ENCODE measurements around the gene REV1.
"Not testable (repeated sequence)": the region's sequence is repeated elsewhere in the genome, so short reads cannot be mapped to it uniquely, and the experiment has no call there.

REV1 gene

GRCh38 chr2:99476629-99477028 lies 13.2 kb downstream of the REV1 start:
- H3K4me3 ChIP-seq (ENCODE audit: low read depth, low read length) = no peak overlapping the region
- TF ChIP-seq CTCF (IDR thresholded peaks at IDR 0.05; ENCODE audit: borderline replicate concordance, insufficient read depth, low read depth, low read length) = no peak

DNA sequence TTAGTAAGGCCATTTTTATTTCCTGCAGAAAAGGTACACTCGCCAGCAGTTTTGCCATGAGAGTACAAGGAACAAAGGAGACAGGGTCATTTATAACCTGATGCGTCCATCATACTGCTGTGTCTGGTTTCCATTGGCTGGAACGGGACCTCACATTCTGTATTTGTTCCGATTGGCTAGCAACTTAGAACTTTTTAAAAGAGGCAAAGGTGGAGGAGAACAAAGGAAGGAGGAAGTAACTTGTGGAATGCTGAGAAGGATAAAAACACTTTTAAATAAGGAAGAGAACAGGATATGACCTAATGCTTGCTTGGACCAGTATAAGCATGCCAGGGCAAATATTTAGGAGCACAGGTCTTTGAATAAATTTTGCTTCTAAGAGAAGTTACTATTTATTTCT lies 14.7 kb downstream of the REV1 start:
- not testable (repeated sequence) for H3K4me3 ChIP-seq (ENCODE audit: low read depth, low read length)

DNA sequence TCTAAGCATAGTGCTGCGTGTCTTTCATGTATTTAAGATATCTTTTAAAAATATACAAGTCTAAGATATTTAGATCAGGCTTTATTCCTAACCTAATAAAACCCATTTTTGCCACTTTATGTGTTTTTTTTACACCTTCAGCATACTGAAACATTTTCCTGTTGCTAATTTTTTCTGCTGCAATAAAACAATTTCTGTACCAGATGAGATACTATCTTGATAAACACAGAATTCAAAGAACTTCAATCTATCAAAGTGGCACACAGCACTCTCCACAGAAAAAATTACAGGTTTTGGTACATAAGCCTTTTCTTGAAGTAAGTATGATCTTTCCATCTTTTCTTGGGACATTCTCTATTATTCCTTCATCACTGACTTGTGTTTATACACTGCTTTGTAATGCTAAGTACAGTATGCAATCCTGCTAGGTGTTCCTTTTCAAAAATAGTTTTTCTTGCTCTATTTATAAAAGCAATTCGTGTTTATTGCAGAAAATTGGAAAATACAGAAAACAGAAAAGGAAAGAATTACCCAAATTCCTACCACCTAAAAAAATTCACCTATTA lies 16.2 kb downstream of the REV1 start:
- TF ChIP-seq CTCF (IDR thresholded peaks at IDR 0.05; ENCODE audit: borderline replicate concordance, insufficient read depth, low read depth, low read length) = no peak
- no peak overlapping the region for H3K4me3 ChIP-seq (ENCODE audit: low read depth, low read length)

- H3K4me3 ChIP-seq (ENCODE audit: low read depth, low read length) = no peak overlapping the region
- no peak for TF ChIP-seq CTCF (IDR thresholded peaks at IDR 0.05; ENCODE audit: borderline replicate concordance, insufficient read depth, low read depth, low read length)
Observed at GRCh38 chr2:99472600-99472960, 17.2 kb downstream of the REV1 start.

DNA sequence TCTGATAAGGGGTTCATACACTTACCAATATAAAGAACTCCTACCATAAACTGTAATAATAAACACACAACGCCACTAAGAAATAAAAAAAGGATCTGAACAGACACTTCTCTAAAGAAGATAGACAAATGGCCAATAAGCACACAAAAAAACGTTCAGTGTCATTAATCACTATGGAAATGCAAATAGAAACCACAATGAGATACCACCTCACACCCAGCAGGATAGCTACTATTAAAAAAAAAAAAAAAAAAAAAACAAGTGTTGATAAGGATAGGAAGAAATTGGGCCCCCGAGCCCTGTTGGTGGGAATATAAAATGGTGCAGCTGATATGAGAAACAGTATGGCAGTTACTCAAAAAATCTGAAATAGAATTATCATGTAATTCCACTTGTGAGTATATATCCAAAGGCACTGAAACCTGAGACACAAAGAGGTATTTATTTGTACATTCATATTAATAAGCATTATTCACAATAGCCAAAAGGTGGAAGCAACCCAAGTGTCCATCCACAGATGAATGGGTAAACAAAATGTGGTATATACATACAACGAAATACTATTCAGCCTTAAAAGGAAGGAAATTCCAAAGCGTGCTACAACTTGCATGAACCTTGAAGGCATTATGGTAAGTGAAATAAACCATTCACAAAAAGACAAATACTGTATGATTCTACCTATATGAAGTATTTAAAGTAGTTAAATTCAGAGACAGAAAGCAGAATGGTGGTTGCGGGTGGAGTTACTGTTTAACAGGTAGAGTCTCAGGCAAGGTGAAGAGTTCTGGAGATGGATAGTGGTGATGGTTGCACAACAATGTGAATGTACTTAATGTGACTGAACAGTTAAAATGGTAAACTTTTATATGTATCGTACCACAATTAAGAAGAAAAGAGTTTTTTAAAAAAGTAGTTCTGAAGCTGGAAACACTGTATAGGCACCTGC lies 17.9 kb downstream of the REV1 start:
- no peak overlapping the region for H3K4me3 ChIP-seq (ENCODE audit: low read depth, low read length)
- no peak for TF ChIP-seq CTCF (IDR thresholded peaks at IDR 0.05; ENCODE audit: borderline replicate concordance, insufficient read depth, low read depth, low read length)

GRCh38 chr2:99470957-99471356 lies 18.9 kb downstream of the REV1 start:
- TF ChIP-seq CTCF (IDR thresholded peaks at IDR 0.05; ENCODE audit: borderline replicate concordance, insufficient read depth, low read depth, low read length) = no peak
- H3K4me3 ChIP-seq (ENCODE audit: low read depth, low read length) = no peak overlapping the region

DNA sequence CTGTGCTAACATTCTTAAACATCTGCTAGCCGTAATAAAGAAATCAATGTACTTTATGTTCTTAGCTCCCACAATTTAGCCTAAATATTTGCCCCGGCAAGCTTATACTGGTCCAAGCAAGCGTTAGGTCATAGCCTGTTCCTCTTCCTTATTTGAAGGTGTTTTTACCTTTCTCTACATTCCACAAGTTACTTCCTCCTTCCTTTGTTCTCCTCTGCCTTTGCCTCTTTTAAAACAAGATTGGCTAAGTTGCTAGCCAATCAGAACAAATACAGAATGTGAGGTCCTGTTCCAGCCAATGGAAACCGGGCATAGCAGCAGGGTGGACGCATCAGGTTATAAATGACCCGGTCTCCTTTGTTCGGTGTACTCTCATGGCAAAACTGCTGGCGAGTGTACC lies 19.4 kb downstream of the REV1 start:
- not testable (repeated sequence) for H3K4me3 ChIP-seq (ENCODE audit: low read depth, low read length)

- TF ChIP-seq CTCF (IDR thresholded peaks at IDR 0.05; ENCODE audit: borderline replicate concordance, insufficient read depth, low read depth, low read length) = no peak
- no peak overlapping the region for H3K4me3 ChIP-seq (ENCODE audit: low read depth, low read length)
Observed at GRCh38 chr2:99469394-99469793, 20.4 kb downstream of the REV1 start.

All from GM12875 (cell line).